Osteocyte (in vitro differentiated cells): ENCODE results near the gene ISOC1. TPM values are rescaled to one million over a fixed set of nuclear protein-coding genes. Genes with fewer than 3 reads are reported as not detected.

Experiments
- DNase-seq: peaks from one replicate; pipeline ENCODE4 v3.0.0; 2021; ENCODE audit warnings: mixed read lengths; ENCODE audit not compliant: unreplicated experiment; ENCODE audit errors: extremely low spot score
- H3K27ac Mint-ChIP-seq: one replicate; pipeline ENCODE4 v1.8.0; 2021; ENCODE audit warnings: mild to moderate bottlenecking, mixed read lengths; ENCODE audit not compliant: unreplicated experiment
- H3K27me3 Mint-ChIP-seq: one replicate; pipeline ENCODE4 v1.8.0; 2021; ENCODE audit warnings: mixed read lengths; ENCODE audit not compliant: unreplicated experiment
- H3K36me3 Mint-ChIP-seq: one replicate; pipeline ENCODE4 v1.8.0; 2021; ENCODE audit warnings: mixed read lengths; ENCODE audit not compliant: unreplicated experiment
- H3K4me1 Mint-ChIP-seq: one replicate; pipeline ENCODE4 v1.8.0; 2021; ENCODE audit warnings: mixed read lengths; ENCODE audit not compliant: unreplicated experiment
- H3K4me3 Mint-ChIP-seq: one replicate; pipeline ENCODE4 v1.8.0; 2021; ENCODE audit warnings: mild to moderate bottlenecking, moderate library complexity, mixed read lengths; ENCODE audit not compliant: unreplicated experiment
- H3K9me3 Mint-ChIP-seq: one replicate; pipeline ENCODE4 v1.8.0; 2021; ENCODE audit warnings: mixed read lengths; ENCODE audit not compliant: unreplicated experiment
- total RNA-seq: library from RNA; stranded (reverse); gene quantifications from 2 replicates; pipeline ENCODE4 v1.2.1, GENCODE V29; 2021
- TF ChIP-seq, protein P1 (sequence below): fragments of 200-600 bp; sonication (generic); IDR thresholded peaks from 2 replicates; pipeline ENCODE4 v1.5.0; 2021; ENCODE audit warnings: antibody characterized with exemption, mild to moderate bottlenecking, moderate library complexity

ISOC1 gene
- total RNA-seq, 1 donor from 2014 or later = 7.2 TPM

- Mint-ChIP-seq H3K4me1 (peaks cover 9% of the 10 kb centered on the region), H3K4me3 (no peak overlapping the region), H3K27me3 (no peaks in the 10 kb centered on the region), H3K36me3 (no peaks in the 10 kb centered on the region), H3K9me3 (no peaks in the 10 kb centered on the region), H3K27ac (no peak overlapping the region)
- TF ChIP-seq, protein P1, sequence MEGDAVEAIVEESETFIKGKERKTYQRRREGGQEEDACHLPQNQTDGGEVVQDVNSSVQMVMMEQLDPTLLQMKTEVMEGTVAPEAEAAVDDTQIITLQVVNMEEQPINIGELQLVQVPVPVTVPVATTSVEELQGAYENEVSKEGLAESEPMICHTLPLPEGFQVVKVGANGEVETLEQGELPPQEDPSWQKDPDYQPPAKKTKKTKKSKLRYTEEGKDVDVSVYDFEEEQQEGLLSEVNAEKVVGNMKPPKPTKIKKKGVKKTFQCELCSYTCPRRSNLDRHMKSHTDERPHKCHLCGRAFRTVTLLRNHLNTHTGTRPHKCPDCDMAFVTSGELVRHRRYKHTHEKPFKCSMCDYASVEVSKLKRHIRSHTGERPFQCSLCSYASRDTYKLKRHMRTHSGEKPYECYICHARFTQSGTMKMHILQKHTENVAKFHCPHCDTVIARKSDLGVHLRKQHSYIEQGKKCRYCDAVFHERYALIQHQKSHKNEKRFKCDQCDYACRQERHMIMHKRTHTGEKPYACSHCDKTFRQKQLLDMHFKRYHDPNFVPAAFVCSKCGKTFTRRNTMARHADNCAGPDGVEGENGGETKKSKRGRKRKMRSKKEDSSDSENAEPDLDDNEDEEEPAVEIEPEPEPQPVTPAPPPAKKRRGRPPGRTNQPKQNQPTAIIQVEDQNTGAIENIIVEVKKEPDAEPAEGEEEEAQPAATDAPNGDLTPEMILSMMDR = no peak
- no peak for DNase-seq
Observed at GRCh38 chr5:129099184-129099569, 4.6 kb downstream of the ISOC1 start.

- TF ChIP-seq, protein P1 = no peak
- H3K9me3 Mint-ChIP-seq = no peaks in the 10 kb centered on the region
- DNase-seq = no peak
- no peaks in the 10 kb centered on the region for H3K4me1 Mint-ChIP-seq
- no peak overlapping the region for H3K27ac Mint-ChIP-seq
- H3K27me3 Mint-ChIP-seq = no peaks in the 10 kb centered on the region
- H3K4me3 Mint-ChIP-seq = no peak overlapping the region
- H3K36me3 Mint-ChIP-seq = no peaks in the 10 kb centered on the region
Observed at GRCh38 chr5:129101794-129102193, 7.2 kb downstream of the ISOC1 start.

DNA sequence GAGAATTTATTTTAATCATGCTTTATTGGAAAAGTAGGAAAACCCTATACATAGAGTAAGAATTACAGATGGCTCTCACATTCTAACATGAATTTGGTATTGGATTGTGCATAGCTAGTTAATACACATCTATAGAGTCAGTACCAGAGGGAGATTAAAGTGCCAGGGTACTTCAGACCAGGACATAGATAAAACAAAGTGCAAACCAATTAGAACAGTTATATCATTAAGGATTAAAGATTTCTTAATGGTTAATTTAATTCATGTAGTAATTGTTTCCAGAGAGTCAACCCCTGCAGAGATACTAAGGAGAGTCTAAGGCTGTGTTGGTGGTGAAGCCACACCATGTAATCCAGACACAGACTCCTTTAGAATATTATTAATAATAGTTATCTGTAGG is 8.8 kb downstream of the ISOC1 start:
- Mint-ChIP-seq H3K4me1 (no peaks in the 10 kb centered on the region), H3K27me3 (no peaks in the 10 kb centered on the region), H3K27ac (no peak overlapping the region), H3K4me3 (no peak overlapping the region), H3K36me3 (no peaks in the 10 kb centered on the region), H3K9me3 (no peaks in the 10 kb centered on the region)
- TF ChIP-seq, protein P1 = no peak
- no peak for DNase-seq

GRCh38 chr5:129104915-129105455 is 10.4 kb downstream of the ISOC1 start:
- H3K9me3 Mint-ChIP-seq = no peaks in the 10 kb centered on the region
- no peak overlapping the region for H3K27ac Mint-ChIP-seq
- no peak overlapping the region for H3K4me3 Mint-ChIP-seq
- TF ChIP-seq, protein P1 = no peak
- DNase-seq = no peak
- H3K36me3 Mint-ChIP-seq = no peaks in the 10 kb centered on the region
- no peaks in the 10 kb centered on the region for H3K4me1 Mint-ChIP-seq
- no peaks in the 10 kb centered on the region for H3K27me3 Mint-ChIP-seq

- Mint-ChIP-seq H3K4me1 (no peaks in the 10 kb centered on the region), H3K9me3 (no peaks in the 10 kb centered on the region)
- TF ChIP-seq, protein P1 = no peak
Observed at GRCh38 chr5:129107637-129108036, 13.1 kb downstream of the ISOC1 start.

More at GRCh38 chr5:129107637-129108036, 13.1 kb downstream of the ISOC1 start:
- H3K27ac Mint-ChIP-seq = no peak overlapping the region
- no peaks in the 10 kb centered on the region for H3K36me3 Mint-ChIP-seq
- no peak for DNase-seq
- H3K4me3 Mint-ChIP-seq = no peak overlapping the region
- H3K27me3 Mint-ChIP-seq = no peaks in the 10 kb centered on the region
